Hepatic stellate cell (primary cell): Measurements from ENCODE around the gene PDZK1.
A peak's percentile ranks its signal among the peaks of the same experiment; 100 is the strongest.
"Not testable (repeated sequence)": the region's sequence is repeated elsewhere in the genome, so short reads cannot be mapped to it uniquely, and the experiment has no call there.

Experiments
- DNase-seq: peaks from one replicate; pipeline ENCODE4 v3.0.0; 2011; ENCODE audit warnings: low spot score

The PDZK1 gene

DNA sequence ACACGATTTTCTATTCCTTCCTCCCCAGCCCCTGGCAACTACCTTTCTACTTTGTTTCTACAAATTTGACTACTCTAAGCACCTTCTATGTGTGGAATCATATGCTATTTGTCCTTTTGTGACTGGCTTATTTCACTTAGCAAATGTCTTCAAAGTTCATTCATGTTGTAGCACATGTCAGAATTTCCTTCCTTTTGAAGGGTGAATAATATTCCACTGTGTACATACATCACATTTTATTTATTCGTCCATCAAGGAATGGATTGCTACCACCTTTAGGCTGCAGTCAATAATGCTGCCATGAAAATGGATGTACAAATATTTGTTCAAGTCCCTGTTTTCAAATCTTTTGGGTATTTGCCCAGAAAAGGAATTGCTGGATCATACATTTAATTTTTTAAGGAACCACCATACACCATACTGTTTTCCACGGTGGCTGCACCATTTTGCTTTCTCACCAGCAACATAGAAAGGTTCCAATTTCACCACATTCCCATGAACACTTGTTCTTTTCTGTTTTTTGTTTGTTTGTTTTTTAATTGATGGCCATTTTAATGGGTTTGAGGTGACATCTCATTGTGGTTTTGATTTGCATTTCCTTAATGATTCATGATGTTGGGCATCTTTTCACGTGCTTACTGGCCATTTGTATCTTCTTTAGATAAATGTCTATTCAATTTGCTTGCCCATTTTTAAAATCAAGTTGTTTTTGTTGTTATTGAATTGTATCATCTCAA, 3.3 kb upstream of the PDZK1 start:
- no peak for DNase-seq

DNA sequence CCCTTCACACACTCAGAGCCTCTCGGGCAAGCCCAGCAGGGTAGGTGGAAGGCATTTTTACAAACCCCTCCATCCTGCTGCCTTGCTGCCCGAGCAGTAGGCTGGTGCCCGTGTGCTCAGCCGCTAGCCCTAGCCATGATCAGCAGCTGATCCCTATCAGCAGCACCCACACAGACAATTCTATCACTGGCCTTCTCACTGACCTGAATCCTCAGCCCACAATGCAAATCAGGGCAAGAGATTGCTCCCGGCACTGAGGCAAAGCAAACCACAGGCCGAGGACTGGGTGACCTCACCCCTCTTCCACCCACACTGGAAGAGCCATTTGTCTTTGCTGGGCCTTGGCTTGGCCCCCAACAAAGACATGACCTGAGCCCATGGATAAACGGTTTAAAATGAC, 895 bp upstream of the PDZK1 start:
- no peak for DNase-seq

DNA sequence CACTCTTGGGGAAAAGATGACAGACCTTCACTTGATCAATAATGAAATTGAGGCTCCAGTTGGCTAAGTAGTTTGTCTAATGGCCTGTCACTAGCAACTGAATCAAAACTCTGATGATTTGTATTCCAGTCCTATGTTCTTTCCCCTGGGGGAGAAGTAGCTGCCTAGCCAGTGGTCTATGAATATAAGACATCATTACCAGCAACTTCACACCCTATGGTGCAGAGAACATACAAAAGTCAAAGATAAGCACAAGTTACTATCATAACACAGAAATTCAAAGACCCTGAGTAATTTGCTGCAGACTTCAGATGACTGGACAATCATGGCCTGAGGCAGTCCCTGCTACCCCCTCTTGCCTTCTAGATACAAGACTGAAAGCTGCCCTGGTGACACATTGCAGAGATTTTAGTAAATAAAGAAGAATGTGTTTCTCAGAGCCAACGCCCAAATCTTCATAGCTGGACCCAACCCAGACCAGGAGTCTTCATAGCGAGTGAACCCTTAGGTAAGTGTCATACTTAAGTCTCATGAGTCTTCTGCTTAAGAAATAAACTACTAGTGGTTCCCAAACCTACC, 993 bp downstream of the PDZK1 start:
- DNase-seq, result peak; percentile 47

DNA sequence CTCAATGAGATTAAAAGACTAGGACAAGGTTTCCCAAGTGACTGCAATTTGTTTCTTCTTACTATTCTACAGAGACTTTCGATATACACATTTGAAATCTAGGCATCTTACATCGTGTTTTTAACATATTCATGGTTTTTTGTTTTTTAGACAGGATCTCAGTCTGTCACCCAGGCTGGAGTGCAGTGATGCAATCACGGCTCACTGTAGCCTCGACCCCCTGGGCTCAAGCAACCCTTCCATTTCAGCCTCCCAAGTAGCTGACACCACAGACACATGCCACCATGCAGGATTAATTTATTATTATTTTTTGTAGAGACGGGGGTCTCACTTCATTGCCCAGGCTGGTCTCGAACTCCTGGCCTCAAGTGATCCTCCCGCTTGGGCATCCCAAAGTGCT, 1.5 kb downstream of the PDZK1 start:
- no peak for DNase-seq

DNA sequence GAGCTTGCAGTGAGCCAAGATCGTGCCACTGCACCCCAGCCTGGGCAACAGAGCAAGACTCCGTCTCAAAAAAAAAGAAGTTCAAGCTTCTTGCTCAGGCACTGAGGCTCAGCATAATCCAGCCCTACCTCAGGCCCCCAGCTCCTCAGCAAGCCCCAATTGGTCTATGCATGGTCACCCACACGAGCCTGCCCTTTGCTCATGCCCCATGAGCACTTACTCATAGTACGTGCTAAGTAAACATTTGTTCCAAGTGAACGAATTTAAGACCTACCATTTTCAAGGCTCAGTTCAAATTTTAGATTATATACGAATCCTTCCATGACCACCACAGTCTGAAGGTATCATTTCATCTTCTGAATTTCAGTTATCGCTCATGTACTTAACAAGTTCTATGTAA, 4.3 kb downstream of the PDZK1 start:
- DNase-seq, result no peak

DNA sequence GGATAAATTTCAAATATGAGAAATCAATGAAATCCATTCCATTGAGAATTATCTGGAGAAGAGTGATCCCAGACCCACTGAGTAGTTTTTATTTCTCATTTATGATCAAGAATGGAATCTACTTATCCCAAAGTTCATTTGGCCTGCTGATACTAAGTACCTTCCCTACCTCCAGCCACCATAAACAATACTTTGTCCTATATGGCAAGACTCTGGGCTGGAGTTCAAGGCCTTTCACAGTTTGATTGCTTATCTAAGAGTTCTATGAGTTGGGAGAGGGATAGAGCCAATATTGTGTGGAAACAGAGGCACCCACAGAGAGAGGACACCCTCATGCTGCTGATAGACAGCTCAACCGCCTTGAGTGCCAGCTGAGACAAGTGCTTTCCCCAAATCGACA, 5.1 kb downstream of the PDZK1 start:
- no peak for DNase-seq

DNA sequence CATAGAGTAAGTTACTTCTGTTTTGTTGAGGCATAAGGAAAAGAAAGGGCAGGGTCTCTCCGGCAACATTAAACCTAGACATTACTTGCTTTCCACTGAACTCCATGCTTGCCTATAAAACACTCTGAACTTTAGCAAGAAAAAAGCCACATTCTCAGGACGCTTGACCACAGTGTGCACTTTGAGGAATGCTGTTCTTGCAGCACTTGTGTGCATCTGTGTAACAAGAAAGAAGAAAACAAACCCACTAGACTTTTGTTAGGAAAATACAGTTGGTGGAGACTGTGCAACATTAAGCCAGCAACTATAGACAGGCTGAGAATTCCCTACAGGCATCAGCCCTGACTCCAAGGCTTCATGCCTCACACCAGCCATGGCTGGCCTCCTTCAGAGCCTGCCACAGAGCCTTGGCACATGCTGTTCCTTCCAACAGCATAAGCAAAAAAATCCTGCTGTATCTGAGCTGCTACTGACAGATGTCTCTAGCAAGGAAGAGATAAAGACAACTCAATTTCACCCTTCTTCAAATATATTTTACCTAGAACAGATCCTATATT, 5.8 kb downstream of the PDZK1 start:
- DNase-seq, result no peak

DNA sequence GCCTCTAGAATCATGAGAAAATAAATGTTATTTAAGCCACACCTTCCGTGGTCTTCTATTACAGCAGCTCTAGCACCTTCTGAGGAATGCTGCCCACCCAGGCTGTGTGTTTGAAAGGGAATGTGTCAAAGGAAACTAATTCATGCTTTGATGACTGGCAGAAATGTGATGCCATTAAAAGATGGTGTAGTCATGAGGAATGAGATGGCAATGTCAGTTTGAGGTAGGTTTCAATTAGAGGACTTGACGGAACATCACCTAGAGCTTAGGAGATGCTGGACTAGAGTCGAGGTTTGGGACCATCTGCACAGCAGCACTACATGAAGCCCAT, 10.6 kb downstream of the PDZK1 start:
- no peak for DNase-seq

DNA sequence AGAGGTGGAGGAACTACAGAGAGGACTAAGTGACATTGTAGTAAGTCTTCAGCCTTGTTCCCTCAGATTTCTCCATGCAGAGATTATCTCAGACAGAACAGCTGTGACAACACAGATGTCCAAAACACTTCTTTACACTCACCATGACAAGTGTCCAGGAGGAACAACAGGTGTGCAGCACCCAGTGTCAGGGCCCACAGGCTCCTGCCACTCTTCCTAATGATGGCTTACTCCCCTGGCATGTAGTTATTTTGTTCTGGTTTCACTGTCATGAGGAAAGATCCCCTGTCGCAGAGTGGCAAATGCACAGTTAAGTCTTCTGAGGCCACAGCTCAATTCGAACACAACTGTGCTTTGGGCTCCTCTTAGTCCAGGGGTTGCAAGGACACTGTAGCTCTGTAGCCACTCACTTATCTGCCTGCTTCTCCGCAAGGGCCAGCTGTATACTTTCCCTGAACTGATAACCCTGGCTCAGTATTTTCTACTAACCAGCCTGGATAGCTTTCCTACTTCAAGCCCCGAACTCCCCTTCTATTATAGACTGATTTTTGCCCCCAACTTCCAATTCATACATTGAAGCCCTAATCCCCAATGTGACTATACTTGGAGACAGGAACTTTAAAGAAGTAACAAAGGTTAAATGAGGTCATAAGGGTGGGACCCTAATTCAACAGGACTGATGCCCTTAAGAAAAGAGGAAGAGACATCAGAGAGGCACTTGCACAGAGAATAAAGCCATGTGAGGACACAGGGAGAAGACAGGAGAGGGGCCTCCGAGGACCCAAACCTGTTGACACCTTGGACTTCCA, 11.1 kb downstream of the PDZK1 start:
- no peak for DNase-seq

DNA sequence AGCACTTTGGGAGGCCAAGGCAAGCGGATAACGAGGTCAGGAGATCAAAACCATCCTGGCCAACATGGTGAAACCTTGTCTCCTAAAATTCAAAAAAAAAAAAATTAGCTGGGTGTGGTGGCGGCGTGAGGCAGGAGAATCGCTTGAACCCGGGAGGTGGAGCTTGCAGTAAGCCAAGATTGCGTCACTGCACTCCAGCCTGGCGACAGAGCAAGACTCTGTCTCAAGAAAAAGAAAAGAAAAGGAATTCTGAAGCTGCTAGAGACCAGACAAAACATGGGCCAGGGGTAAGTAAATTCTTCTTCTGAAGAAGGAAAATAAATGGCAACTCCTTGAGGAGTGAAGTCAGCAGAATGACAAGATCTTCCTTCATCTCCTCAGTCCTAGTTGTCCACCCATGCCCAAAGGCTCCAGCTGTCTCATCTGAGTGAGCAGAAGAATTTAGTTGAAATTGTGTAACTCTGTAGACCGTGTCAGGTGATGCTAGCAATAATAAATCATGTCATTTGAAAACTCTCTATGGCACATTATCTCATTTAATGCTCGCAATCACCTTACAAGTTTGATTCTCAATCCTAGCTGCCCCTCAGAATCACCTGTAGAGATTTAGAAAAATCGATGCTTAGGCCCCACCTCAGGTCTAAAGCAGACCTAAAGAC, 14.3 kb downstream of the PDZK1 start:
- no peak for DNase-seq

DNA sequence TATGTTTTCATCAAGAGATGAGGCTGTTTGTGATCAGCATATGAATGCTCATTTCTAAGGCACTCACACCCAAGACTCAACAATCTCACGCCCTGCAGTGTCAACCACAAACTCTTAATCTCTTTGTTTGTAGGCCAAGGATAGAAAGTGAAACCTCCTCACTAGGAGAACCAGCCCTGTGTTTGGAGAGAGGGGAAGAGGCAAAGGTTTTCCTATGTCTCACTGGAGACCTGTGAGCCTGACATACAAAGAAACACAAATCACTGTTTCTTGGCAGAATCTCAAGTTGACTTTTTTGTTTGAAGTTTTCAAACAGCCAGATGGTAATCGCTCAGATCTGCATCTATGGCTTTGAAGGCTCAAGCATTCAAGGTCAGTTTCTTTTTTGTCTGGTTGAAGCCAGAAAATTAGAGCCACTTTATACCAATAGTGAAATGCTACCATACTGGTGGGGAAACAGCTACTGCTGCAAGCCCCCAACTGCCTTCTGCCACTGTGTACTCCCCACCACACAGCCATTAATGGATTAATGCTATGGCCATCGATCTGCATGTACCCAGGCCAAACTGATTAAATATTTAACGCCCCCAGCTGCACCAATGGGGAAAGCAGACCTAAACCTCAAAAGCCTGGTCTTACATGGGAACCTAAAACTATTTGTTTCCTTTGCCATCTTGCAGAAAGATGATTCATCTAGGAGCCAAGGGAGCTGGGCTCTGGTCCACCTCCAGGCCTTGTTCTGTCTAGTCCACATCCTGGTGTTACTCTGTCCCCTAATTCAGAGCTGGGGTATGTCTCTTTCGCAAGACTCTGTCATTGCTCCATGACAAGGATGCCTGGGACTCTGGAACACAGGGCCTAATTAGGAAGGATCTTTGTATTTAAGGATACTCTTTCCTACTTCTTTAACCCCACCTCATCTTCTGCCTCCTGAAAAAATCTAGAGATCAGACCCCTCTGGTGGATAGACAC, 16.3 kb downstream of the PDZK1 start:
- peak; percentile 74 for DNase-seq

DNA sequence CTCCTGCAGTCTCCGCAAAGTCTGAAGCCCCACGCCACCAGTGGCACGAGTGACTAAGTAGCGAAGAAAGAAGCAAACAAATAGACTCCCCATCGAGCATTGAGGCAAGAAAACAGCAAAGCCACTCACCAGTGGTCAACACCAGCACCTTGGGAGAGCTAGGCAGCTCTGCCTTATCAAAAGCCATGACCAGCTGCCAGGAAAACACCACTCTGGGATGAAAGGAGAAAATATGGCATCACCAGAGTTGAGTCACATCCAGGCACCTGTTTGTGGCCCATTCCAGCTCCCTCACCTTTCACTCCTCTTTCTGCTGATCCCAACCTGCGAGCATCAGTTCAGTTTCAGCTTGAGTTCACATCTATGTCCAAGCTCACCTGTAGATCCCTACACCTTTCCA, 17.2 kb downstream of the PDZK1 start:
- DNase-seq, result no peak

DNA sequence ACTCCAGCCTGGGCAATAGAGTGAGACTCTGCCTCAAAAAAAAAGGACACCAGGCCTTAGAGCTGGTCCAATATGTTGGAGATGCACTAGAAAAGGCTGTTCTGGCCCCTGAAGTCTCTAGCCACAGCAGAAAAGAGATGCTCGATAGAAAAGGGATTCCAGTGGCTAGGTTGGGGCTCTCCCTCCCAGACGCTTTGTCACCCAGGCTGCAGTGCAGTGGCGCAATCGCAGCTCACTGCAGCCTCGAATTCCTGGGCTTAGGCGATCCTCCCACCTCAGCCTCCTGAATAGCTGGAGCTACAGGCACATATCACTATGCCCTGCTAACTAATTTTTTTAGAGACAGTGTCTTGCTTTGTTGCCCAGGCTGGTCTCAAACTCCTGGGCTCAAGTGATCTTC, 18.2 kb downstream of the PDZK1 start:
- DNase-seq, result no peak

DNA sequence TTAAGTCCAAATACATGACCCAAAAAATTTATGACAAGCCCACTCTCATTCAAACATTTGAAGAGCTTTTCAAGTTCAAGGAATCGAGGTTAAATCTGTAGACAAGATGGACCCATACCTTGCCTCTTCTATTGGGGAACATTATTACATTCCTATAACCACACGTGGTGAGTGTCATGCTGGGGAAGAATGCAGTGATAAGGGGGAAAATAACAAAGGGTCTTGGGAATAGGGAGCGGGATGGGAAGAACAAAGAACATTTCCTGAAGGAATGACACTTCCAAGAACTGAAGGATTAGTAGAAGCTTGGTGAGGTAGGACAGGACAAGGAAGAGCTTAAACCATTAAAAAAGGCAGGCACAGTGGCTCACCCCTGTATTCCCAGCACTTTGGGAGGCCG, 18.8 kb downstream of the PDZK1 start:
- no peak for DNase-seq

DNA sequence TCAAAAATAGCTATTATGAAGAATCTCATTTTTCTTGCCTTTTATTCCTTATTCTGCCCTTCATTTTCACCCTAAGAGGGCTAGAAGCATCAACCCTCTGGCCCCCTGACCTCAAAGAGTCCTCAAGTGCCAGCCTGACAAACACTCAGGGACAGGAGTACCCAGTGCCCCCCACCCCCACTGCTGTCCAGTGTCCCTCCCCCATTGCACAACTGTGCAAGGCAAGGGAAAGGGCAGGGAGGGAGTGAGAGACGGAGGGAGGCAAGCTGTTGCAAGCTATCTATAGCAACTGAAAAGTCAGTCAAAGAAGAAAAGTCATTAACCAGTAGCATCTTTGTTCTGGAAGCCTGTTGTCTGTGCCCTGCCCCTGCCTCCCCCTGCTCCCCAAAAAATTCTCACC, 21.1 kb downstream of the PDZK1 start:
- DNase-seq, result not testable (repeated sequence)

DNA sequence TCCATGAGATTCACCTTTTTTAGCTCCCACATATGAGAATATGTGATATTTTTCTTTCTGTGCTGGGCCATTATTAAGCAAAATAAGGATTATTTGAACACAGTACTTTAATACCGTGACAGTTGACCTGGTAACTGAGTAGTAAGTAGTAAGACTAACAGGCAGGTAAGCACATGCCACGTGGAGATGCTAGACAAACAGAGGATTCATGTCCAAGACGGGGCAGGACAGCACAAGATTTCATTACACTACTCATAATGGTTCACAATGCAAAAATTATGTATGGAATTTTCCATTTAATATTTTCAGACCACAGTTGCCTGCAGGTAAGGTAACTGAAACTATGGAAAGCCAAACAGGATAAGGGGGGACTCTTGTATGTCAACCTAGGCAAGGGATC, 22.3 kb downstream of the PDZK1 start:
- not testable (repeated sequence) for DNase-seq

DNA sequence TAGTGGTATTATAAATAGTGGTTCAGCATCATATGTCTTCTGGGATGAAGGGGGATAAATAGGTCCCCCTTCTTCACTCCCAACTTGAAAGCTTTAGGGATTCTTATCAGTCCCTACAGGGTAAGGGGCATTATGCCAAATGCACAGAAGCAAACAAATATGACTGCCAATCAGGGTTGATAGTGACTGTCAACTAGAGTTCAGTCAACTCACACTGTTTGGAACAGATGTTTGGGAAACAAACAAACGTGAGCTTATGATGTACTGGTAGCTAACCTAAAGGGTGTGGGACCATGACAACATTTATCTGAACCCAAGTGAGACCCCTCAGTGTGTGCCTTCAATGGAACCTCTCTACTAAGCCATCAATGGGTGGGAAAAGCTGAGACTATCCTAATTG, 34.0 kb downstream of the PDZK1 start:
- DNase-seq, result not testable (repeated sequence)

DNA sequence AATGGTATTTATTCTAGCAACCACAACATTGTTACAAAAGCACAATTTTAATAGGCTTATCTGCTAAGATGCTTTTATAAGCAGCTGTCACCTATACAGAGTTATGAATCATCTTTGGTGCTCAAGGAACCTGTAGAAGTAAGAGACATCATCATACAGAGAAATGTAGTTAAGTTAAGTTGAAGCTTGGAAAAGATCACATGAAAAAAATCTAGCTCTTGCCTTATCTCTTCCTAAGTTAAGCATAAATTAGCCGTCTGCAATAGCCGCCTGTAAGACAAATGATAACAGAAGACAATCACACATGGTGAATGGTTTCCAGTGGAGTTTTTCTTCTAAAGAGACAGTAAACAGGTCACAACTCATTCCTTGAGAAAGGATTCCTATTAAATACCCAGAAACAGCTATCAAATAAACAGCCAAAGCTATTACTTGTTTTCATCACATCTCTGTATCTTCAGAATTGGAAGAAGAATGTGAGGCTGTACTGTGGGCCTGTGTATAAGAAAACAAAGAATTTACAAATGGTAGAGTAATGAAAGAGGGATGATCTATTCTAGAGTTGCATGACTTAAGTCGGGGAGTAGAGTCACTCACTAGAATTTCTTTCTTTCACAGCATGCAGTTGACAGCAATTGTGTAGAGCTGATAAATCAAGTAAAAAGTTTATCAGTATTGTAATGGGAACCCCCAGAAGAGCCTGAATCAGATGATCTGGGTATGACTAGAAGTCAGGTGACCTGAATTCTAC, 36.0 kb downstream of the PDZK1 start:
- DNase-seq, result not testable (repeated sequence)

DNA sequence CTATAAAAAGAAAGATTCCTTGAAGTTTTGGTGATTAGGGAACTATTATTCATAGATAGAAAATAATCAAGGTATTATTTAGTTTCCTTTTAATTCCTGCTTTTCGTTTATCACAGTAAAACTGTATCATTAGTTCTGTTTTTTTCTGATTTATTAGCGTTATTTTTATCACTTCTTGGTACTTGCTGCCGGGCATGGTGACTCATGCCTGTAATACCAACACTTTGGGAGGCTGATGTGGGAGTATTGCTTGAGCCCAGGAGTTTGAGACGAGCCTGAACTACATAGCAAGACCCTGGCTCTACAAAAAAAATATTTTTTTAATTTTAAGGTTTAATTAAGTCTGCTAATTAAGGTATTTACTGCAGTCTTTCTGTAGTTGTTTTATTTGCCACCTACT, 42.2 kb downstream of the PDZK1 start:
- DNase-seq, result not testable (repeated sequence)

DNA sequence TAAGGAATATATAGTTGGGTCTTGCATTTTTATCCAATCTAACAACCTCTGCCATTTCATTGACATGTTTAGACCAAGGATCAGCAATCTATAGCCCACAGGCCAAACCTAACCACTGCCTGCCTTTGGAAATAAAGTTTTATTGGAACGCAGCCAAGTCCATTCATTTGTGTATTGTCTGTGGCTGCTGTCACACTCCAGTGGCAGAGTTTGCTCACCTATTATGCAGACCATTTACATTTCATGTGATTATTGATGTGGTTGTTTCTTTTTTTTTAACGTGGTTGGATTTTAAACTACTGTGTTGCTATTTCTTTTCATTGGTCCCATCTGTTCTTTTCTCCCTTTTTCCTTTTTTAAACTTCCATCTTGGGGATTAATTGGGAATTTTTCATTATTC, 44.7 kb downstream of the PDZK1 start:
- DNase-seq, result not testable (repeated sequence)
